Activated CD4-positive, alpha-beta T cell treated with anti-CD3 and anti-CD28 coated beads for 24 hours (primary cell): ENCODE data around the gene RAB34.
"Not testable (repeated sequence)": the region's sequence is repeated elsewhere in the genome, so short reads cannot be mapped to it uniquely, and the experiment has no call there.

Experiments used
- DNase-seq, 2 donors: peaks; one replicate each; pipeline ENCODE4 v3.0.0-alpha.2; 2020; ENCODE audit warnings: low read depth in 2 of 2

The RAB34 gene

GRCh38 chr17:28746611-28747050 lies 29.0 kb upstream of the RAB34 start:
- DNase-seq, result no peak

GRCh38 chr17:28745786-28746411 lies 28.2 kb upstream of the RAB34 start:
- no peak for DNase-seq

- no peak for DNase-seq
Measured at GRCh38 chr17:28744972-28745785, 27.5 kb upstream of the RAB34 start.

- peak; percentile 51 to 65 for DNase-seq
Measured at GRCh38 chr17:28744104-28744971, 26.7 kb upstream of the RAB34 start.

GRCh38 chr17:28743243-28744103 lies 25.8 kb upstream of the RAB34 start, which contains the start of gene TRAF4:
TRAF4 (plus strand) TSS chr17:28744011; CDS start chr17:28744113, 102 bp downstream.
- peak; percentile 75 to 76 for DNase-seq

GRCh38 chr17:28741358-28742349 lies 24.0 kb upstream of the RAB34 start:
- no peak for DNase-seq

GRCh38 chr17:28740406-28741357 lies 23.0 kb upstream of the RAB34 start:
- DNase-seq, result no peak

- DNase-seq, result peak in 1 of 2 donors; percentile 43
Measured at GRCh38 chr17:28738680-28739384, 21.2 kb upstream of the RAB34 start.

- DNase-seq, result no peak
Measured at GRCh38 chr17:28737770-28738679, 20.4 kb upstream of the RAB34 start.

- DNase-seq, result no peak
Measured at GRCh38 chr17:28737316-28737715, 19.6 kb upstream of the RAB34 start.

- not testable (repeated sequence) for DNase-seq
Measured at GRCh38 chr17:28735913-28736769, 18.5 kb upstream of the RAB34 start.

GRCh38 chr17:28735242-28735722 lies 17.6 kb upstream of the RAB34 start:
- DNase-seq, result no peak

- DNase-seq, result no peak
Measured at GRCh38 chr17:28734712-28735241, 17.1 kb upstream of the RAB34 start.

GRCh38 chr17:28733346-28733745 lies 15.7 kb upstream of the RAB34 start:
- DNase-seq, result no peak

- no peak for DNase-seq
Measured at GRCh38 chr17:28729950-28730330, 12.3 kb upstream of the RAB34 start.
